ENCODE measurements around the gene CEP63.

DNA sequence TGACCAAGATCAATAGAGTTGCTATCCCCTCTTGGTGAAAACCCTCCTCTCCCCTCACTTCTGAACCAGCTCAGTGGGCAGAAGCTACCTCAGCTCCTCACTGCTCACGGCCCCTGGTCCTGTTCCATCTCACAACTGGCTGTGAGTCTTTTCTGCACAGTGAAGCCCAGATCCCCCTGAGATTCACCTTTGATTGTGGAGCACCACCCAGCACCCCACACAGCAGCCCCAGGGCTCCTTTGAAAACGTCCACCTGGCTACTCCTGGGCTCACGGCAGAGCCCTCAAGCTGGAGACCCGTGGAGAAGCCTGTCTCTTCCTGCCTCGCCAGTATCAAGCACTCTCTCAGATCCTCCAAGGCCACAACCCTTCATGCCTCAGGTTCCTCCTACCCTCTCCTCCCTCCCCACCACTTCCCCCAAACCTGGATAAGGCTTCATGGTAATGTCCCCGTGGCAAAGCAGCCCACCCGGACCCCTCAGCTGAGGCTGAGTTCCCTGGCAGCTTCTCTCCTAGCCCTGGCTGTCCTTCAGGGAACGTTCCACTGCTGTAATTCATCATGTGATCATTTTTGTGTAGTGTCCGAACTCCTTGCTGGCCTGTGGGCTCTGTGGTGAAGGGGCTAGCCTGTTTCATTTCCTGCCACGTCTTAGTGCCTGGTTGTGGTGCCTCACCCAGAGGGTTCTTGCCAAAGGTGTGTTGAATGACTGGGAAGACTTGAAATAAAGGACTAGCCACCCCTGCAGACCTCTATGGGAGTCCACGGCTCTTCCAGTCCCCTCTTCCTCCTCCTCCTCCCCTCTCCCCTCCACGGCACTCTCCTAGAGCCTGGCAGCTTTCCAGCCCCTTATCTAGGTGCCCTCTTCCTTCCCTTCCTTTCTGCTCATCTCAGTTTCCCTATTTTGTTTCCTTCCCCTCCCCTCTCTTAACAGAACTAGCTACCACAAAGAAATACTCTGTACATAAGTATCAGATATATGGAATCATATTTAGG is 120.5 kb downstream of the CEP63 start:
- TF ChIP-seq POLR2A (IDR thresholded peaks at IDR 0.05; ENCODE audit: low read length) (no peak), GATA1 (IDR thresholded peaks at IDR 0.05; ENCODE audit: low read depth, low read length) (no peak)

Data from erythroblast (primary cell).